CD14-positive monocyte (primary cell): ENCODE data around the gene LACTB. TPM values are rescaled to one million over a fixed set of nuclear protein-coding genes. Genes with fewer than 3 reads are reported as not detected.

Experiments used
- DNase-seq, 3 donors: peaks; one replicate each; pipeline ENCODE4 v3.0.0-alpha.2; 2011 to 2022
- H2AFZ ChIP-seq: 2 replicates; pipeline ENCODE4 v1.6.0; 2012; ENCODE audit warnings: mild to moderate bottlenecking, low read depth, low read length, inconsistent platforms; ENCODE audit not compliant: insufficient read depth, poor library complexity, severe bottlenecking
- H3K27ac ChIP-seq, 2 donors: 1 replicate in 1 of 2; 2 replicates in 1 of 2; pipeline ENCODE4 v1.5.1; 2012 to 2013; ENCODE audit warnings: low read length in 2 of 2, control low read depth in 1 of 2, inconsistent platforms in 1 of 2, low read depth in 1 of 2, mild to moderate bottlenecking in 1 of 2
- H3K27me3 ChIP-seq, 2 donors: one replicate each; pipeline versions ENCODE4 v1.6.0 to v1.6.1; 2011 to 2013; ENCODE audit warnings: low read length in 2 of 2; ENCODE audit not compliant: control insufficient read depth in 2 of 2, insufficient read depth in 2 of 2
- H3K36me3 ChIP-seq, 2 donors: replicated peaks in 1 of 2; 1 replicate in 1 of 2; 2 replicates in 1 of 2; pipeline versions ENCODE4 v1.5.1 to v1.6.1; 2012 to 2013; ENCODE audit warnings: low read length in 2 of 2, control low read depth in 1 of 2, inconsistent platforms in 1 of 2, mild to moderate bottlenecking in 1 of 2; ENCODE audit not compliant: insufficient read depth in 2 of 2, control insufficient read depth in 1 of 2
- H3K4me1 ChIP-seq, 2 donors: 1 replicate in 1 of 2; 2 replicates in 1 of 2; pipeline versions ENCODE4 v1.5.1 to v1.6.1; 2012 to 2013; ENCODE audit warnings: low read length in 2 of 2, control low read depth in 1 of 2, inconsistent platforms in 1 of 2, mild to moderate bottlenecking in 1 of 2, moderate library complexity in 1 of 2; ENCODE audit not compliant: insufficient read depth in 2 of 2, control insufficient read depth in 1 of 2
- H3K4me2 ChIP-seq: replicated peaks from 2 replicates; pipeline ENCODE3; 2012; ENCODE audit warnings: low read length, moderate library complexity, mild to moderate bottlenecking; ENCODE audit not compliant: poor library complexity, severe bottlenecking; ENCODE audit errors: extremely low read depth
- H3K4me3 ChIP-seq, 3 experiments: fragments of 200-600 bp in 1 of 3; sonication (generic) in 1 of 3; replicated peaks in 1 of 3; 1 replicate in 2 of 3; 2 replicates in 1 of 3; pipeline ENCODE4 v1.5.1; 2011 to 2013; ENCODE audit warnings: low read length in 3 of 3, mild to moderate bottlenecking in 3 of 3, control low read depth in 2 of 3, low read depth in 2 of 3, inconsistent platforms in 1 of 3, moderate library complexity in 1 of 3
- H3K79me2 ChIP-seq: 2 replicates; pipeline ENCODE4 v1.6.0; 2012; ENCODE audit warnings: mild to moderate bottlenecking, control low read depth, inconsistent platforms, low read length, moderate library complexity; ENCODE audit not compliant: insufficient read depth
- H3K9ac ChIP-seq: 2 replicates; pipeline ENCODE4 v1.6.0; 2017; ENCODE audit warnings: low read length, mild to moderate bottlenecking; ENCODE audit not compliant: insufficient read depth, poor library complexity, severe bottlenecking
- H3K9me3 ChIP-seq, 2 donors: replicated peaks in 1 of 2; 1 replicate in 1 of 2; 2 replicates in 1 of 2; pipeline versions ENCODE4 v1.5.1 to v1.6.1; 2012 to 2013; ENCODE audit warnings: low read length in 2 of 2, control low read depth in 1 of 2; ENCODE audit not compliant: control insufficient read depth in 1 of 2, insufficient read depth in 1 of 2
- H4K20me1 ChIP-seq: 2 replicates; pipeline ENCODE4 v1.6.0; 2012; ENCODE audit warnings: mild to moderate bottlenecking, low read length, control low read depth, moderate library complexity; ENCODE audit not compliant: insufficient read depth
- H3K27ac Mint-ChIP-seq, 7 donors: one replicate each; pipeline ENCODE4 v1.8.0; 2020; ENCODE audit warnings: mild to moderate bottlenecking in 7 of 7, mixed read lengths in 7 of 7, moderate library complexity in 6 of 7, inconsistent platforms in 2 of 7
- H3K27me3 Mint-ChIP-seq, 3 donors: one replicate each; pipeline ENCODE4 v1.8.0; 2021 to 2022; ENCODE audit warnings: low read depth in 3 of 3, mild to moderate bottlenecking in 3 of 3, mixed read lengths in 3 of 3, moderate library complexity in 3 of 3, inconsistent platforms in 1 of 3
- H3K36me3 Mint-ChIP-seq, 2 donors: one replicate each; pipeline ENCODE4 v1.8.0; 2020; ENCODE audit warnings: mixed read lengths in 2 of 2, inconsistent platforms in 1 of 2, mild to moderate bottlenecking in 1 of 2
- H3K4me1 Mint-ChIP-seq: one replicate; pipeline ENCODE4 v1.8.0; 2020; ENCODE audit warnings: mild to moderate bottlenecking, mixed read lengths
- H3K4me3 Mint-ChIP-seq, 2 donors: one replicate each; pipeline ENCODE4 v1.8.0; 2020; ENCODE audit warnings: mild to moderate bottlenecking in 2 of 2, mixed read lengths in 2 of 2, moderate library complexity in 1 of 2
- H3K9me3 Mint-ChIP-seq, 7 donors: one replicate each; pipeline ENCODE4 v1.8.0; 2020 to 2022; ENCODE audit warnings: mixed read lengths in 7 of 7, mild to moderate bottlenecking in 6 of 7, moderate library complexity in 6 of 7, inconsistent platforms in 2 of 7
- WGBS: methylation state at CpG from one replicate; pipeline ENCODE4 v1.1.5; 2013; ENCODE audit warnings: missing lambda C conversion rate; ENCODE audit not compliant: insufficient coverage; 5-methylcytosine and 5-hydroxymethylcytosine counted together
- intact Hi-C, 2 donors: fragments of 100-400 bp; cut with micrococcal nuclease; formaldehyde crosslinking; loops; one replicate each; pipeline versions ENCODE4 v1.15.0 to v1.15.1; 2023
- polyA plus RNA-seq, 3 donors: library from polyadenylated mRNA; depleted of rRNA in 1 of 3; unstranded in 2 of 3; stranded (reverse) in 1 of 3; fragments of 300-500 nt in 2 of 3; fragments of >200 nt in 1 of 3; fragmentation: Illumina TruSeq in 2 of 3; gene quantifications; 1 replicate in 2 of 3; 2 replicates in 1 of 3; pipeline ENCODE4 v1.2.3, GENCODE V29; 2012 to 2021
- TF ChIP-seq, protein P1 (sequence below): fragments of 200-600 bp; IDR thresholded peaks from one replicate; pipeline ENCODE4 v1.8.0; 2022; ENCODE audit warnings: antibody characterized with exemption, mild to moderate bottlenecking

The LACTB gene
- polyA plus RNA-seq, 3 donors, result 18.5 to 59.3 (median 40.4) TPM

DNA sequence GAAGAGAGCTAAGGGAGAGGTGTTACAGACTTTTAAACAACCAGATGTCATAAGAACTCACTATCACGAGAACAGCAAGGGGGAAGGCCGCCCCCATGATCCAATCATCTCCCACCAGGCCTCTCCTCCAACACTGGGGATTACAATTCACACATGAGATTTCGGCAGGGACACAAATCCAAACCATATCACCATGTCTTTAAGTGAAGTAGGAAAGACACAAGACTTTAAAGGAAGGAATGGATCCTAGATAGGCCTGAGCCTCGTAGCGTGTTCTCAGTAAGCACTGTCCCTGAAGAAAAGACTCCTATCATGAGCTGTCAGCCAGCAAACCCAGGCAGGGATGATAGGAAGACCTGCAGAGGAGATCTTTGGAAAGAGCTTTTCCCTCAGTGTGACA is 50.7 kb downstream of the LACTB start:
- H3K4me2 ChIP-seq, result no peak overlapping the region
- H3K9me3 Mint-ChIP-seq, result no peaks in the 10 kb centered on the region
- H3K4me1 Mint-ChIP-seq, result no peaks in the 10 kb centered on the region
- H3K9ac ChIP-seq, result no peak overlapping the region
- H3K27me3 Mint-ChIP-seq, result peaks cover 0 to 3% (median 0%) of the 10 kb centered on the region in 3 donors
- no peak overlapping the region for H3K4me3 Mint-ChIP-seq
- no peaks in the 10 kb centered on the region for H3K9me3 ChIP-seq
- no peaks in the 10 kb centered on the region for H4K20me1 ChIP-seq
- no peak overlapping the region for H3K4me3 ChIP-seq
- WGBS, result 82% methylated on average over 2 of the region's 5 CpGs
- intact Hi-C loops, result no loop called here
- DNase-seq, result no peak
- H2AFZ ChIP-seq, result no peak overlapping the region
- no peaks in the 10 kb centered on the region for H3K36me3 ChIP-seq
- no peaks in the 10 kb centered on the region for H3K36me3 Mint-ChIP-seq
- no peaks in the 10 kb centered on the region for H3K4me1 ChIP-seq
- H3K27ac Mint-ChIP-seq, result peak overlapping the region in 1 of 7 donors; percentile 38
- no peaks in the 10 kb centered on the region for H3K79me2 ChIP-seq
- no peaks in the 10 kb centered on the region for H3K27me3 ChIP-seq
- TF ChIP-seq, protein P1, sequence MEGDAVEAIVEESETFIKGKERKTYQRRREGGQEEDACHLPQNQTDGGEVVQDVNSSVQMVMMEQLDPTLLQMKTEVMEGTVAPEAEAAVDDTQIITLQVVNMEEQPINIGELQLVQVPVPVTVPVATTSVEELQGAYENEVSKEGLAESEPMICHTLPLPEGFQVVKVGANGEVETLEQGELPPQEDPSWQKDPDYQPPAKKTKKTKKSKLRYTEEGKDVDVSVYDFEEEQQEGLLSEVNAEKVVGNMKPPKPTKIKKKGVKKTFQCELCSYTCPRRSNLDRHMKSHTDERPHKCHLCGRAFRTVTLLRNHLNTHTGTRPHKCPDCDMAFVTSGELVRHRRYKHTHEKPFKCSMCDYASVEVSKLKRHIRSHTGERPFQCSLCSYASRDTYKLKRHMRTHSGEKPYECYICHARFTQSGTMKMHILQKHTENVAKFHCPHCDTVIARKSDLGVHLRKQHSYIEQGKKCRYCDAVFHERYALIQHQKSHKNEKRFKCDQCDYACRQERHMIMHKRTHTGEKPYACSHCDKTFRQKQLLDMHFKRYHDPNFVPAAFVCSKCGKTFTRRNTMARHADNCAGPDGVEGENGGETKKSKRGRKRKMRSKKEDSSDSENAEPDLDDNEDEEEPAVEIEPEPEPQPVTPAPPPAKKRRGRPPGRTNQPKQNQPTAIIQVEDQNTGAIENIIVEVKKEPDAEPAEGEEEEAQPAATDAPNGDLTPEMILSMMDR, result no peak
- H3K27ac ChIP-seq, result no peak overlapping the region

DNA sequence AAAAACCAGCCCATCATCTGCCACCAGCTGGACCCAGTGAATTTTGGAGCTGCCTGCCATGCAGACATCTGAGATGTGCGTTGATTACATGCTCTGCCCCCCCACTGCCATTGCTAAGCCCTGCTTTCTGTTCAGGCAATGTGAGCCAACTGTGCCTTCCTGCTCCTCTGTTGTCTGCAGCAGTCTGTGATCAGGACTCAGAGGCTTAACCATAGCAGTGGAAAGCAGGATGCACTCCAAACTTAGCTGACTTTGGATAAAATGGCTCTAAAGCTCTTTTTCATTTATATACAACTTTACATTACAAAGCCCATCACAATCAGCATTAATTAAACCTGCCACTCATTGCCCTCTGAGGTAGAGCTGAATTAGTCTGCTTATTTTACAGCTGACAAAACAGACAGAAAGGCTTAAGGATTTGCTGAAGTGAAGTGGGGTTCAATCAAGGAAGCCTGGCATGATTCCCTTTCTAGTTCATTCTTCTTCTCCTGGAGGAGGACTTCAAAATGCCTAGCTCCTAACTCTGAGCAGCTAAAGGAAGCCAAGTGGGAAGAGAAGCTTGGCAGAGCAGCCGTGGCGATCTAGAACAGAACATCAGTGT is 51.3 kb downstream of the LACTB start:
- H3K79me2 ChIP-seq, result no peaks in the 10 kb centered on the region
- intact Hi-C loops, result no loop called here
- no peak overlapping the region for H3K4me2 ChIP-seq
- TF ChIP-seq, protein P1, result no peak
- H3K9me3 Mint-ChIP-seq, result no peaks in the 10 kb centered on the region
- no peaks in the 10 kb centered on the region for H3K36me3 ChIP-seq
- DNase-seq, result no peak
- no peak overlapping the region for H3K4me3 ChIP-seq
- peaks cover 0 to 3% (median 0%) of the 10 kb centered on the region in 3 donors for H3K27me3 Mint-ChIP-seq
- H3K4me1 Mint-ChIP-seq, result no peaks in the 10 kb centered on the region
- no peaks in the 10 kb centered on the region for H3K4me1 ChIP-seq
- H3K27me3 ChIP-seq, result no peaks in the 10 kb centered on the region
- no peaks in the 10 kb centered on the region for H4K20me1 ChIP-seq
- H3K27ac ChIP-seq, result no peak overlapping the region
- no peak overlapping the region for H3K9ac ChIP-seq
- no peak overlapping the region for H3K27ac Mint-ChIP-seq
- H2AFZ ChIP-seq, result no peak overlapping the region
- no peaks in the 10 kb centered on the region for H3K36me3 Mint-ChIP-seq
- no peaks in the 10 kb centered on the region for H3K9me3 ChIP-seq
- WGBS, result 100% methylated on average over 1 of the region's 3 CpGs
- H3K4me3 Mint-ChIP-seq, result no peak overlapping the region
